ENCODE results near the gene THRA.
"Not testable (repeated sequence)": the region's sequence is repeated elsewhere in the genome, so short reads cannot be mapped to it uniquely, and the experiment has no call there.

Gene THRA

DNA sequence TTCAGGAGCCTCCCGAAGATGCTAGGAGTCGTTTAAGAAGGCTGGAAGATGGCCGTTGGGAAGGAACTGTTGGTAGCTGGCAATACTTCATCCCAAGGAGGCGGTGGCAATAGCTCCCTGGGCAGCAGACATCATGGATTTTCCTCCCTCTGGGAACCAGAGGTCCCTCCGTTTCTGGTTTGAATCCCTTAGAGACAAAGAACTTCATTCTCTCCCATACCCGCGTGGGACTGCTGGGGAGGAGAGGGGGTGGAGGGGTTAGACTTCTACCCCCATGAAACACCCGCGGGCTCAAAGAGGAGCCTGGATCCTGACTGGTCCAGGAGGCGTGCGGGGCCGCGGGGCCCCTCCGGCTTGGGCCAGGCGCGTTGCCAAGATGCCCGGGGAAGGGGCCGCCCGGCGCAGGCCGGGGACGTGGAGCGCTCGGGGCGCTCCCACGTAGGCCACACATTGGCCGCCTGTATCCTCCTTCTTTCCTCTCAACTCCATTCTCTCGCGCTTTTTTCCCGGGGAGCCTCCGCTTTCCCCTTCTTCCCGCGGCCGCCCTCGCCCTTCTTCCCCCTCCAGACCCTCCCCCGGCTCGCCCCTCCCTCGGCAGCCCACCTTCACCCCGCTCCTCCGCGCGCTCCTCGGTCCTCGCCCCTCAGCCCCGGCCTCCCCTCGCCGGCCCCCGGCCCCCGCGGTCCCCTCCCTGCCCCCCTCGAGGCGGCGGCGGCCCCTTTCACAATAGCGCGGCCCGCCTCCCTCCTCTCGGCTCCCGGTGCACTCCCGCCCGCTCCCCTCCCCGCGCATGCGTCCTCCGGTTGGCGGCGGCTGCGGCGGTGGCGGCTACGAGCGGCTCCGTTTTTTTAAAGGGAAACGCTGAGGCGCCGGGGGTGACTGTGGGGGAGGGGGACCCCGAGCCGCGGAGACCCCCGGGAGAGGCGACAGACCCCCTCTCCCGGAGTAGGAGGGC lies 58.7 kb downstream of the THRA start, which contains the start of gene MSL1:
Gene MSL1 (plus strand): TSS at position 791 of the 955 bp plus-strand sequence. CDS start 642 bp downstream, outside the sequence.
- Mint-ChIP-seq H3K36me3 (peaks cover 7% of the 10 kb centered on the region), H3K4me1 (peaks cover 47% of the 10 kb centered on the region), H3K27me3 (no peaks in the 10 kb centered on the region), H3K4me3 (peak within 1 kb of the TSS; percentile 94), H3K27ac (peak within 1 kb of the TSS; percentile 75), H3K9me3 (no peaks in the 10 kb centered on the region)
- peak; percentile 83 for ATAC-seq

DNA sequence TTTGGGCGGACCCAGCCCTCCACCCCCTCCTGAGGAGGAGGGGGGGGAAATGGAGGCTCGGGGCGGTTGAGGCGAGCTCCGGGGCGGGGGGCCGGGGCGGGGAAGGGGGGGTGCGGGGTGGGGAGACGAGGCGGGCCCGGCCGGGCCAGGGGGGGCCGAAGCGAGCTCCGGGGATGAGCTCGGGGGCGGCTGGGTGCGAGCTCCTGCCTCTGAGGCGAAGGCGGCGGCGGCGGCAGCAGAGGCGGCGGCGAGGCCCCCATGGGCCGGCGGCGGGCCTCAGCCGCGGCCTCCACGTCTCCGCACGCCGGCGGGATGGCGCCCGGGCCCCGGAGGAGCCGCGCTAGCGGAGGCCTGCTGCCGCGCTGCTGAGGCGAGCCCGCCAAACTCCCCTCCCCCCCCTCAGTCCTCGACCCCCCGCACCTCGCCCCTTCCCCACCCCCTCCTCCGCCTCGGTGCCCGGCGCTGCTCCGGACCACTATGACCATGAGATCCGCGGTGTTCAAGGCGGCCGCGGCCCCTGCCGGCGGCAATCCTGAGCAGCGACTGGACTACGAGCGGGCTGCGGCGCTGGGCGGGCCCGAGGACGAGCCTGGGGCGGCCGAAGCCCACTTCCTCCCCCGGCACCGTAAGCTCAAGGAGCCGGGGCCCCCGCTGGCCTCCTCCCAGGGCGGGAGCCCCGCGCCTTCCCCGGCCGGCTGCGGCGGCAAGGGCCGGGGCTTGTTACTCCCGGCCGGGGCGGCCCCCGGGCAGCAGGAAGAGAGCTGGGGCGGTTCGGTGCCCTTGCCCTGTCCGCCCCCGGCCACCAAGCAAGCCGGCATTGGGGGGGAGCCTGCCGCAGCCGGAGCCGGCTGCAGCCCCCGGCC lies 59.6 kb downstream of the THRA start:
- Mint-ChIP-seq H3K4me1 (peaks cover 47% of the 10 kb centered on the region), H3K36me3 (peaks cover 13% of the 10 kb centered on the region), H3K27ac (peak overlapping the region; percentile 75), H3K27me3 (no peaks in the 10 kb centered on the region), H3K9me3 (no peaks in the 10 kb centered on the region), H3K4me3 (peak overlapping the region; percentile 94)
- peak; percentile 72 for ATAC-seq

DNA sequence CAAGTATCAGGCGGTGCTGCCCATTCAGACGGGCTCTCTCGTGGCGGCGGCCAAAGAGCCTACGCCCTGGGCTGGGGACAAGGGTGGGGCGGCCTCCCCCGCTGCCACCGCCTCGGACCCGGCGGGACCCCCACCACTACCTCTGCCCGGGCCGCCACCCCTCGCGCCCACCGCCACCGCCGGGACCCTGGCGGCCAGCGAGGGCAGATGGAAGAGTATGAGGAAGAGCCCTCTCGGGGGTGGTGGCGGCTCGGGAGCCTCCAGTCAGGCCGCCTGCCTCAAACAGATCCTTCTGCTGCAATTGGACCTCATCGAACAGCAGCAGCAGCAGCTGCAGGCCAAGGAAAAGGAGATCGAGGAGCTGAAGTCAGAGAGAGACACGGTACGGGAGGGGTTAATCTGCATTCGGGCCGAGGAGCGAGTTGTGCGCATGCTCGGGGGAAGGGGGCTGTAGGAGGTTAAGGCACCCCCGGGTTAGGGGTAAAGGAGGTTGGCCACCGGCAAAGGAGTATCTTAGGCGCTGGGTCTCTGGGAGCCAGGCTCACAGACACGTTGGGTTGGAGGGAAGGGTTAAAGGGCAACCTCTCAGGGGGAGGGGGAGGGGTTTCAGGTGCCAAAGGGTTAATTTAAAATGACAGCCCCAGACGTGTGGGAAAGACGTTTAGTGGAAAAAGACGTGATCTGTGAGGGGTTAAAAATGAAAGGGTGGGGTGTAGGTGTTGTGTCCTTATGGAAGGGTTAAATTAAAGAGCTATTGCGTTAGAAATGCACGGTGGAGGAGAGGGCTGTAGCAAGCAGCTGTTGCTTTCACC lies 60.4 kb downstream of the THRA start:
- Mint-ChIP-seq H3K4me3 (peak overlapping the region; percentile 94), H3K9me3 (no peaks in the 10 kb centered on the region), H3K4me1 (peaks cover 44% of the 10 kb centered on the region), H3K27me3 (no peaks in the 10 kb centered on the region), H3K27ac (peak overlapping the region; percentile 75), H3K36me3 (peaks cover 19% of the 10 kb centered on the region)
- peak; percentile 37 for ATAC-seq

DNA sequence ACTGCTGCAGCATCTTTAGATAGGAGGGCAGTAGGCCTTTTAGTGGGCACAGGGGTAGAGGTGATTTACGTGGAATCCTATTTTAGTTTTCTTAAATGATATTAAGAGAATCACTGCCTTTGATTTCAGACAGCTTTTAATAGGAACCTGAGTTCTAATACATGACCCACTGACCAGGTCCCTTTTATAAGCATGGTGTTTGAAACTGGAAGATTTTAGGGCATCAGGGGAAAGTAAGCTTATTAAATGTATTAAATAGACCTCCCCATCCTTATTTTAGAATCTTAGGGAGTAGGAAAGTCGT lies 61.0 kb downstream of the THRA start:
- H3K36me3 Mint-ChIP-seq, result peaks cover 20% of the 10 kb centered on the region
- H3K4me1 Mint-ChIP-seq, result peaks cover 41% of the 10 kb centered on the region
- no peak for ATAC-seq
- no peaks in the 10 kb centered on the region for H3K9me3 Mint-ChIP-seq
- H3K27me3 Mint-ChIP-seq, result no peaks in the 10 kb centered on the region
- H3K4me3 Mint-ChIP-seq, result peak overlapping the region; percentile 94
- H3K27ac Mint-ChIP-seq, result peak overlapping the region; percentile 75

DNA sequence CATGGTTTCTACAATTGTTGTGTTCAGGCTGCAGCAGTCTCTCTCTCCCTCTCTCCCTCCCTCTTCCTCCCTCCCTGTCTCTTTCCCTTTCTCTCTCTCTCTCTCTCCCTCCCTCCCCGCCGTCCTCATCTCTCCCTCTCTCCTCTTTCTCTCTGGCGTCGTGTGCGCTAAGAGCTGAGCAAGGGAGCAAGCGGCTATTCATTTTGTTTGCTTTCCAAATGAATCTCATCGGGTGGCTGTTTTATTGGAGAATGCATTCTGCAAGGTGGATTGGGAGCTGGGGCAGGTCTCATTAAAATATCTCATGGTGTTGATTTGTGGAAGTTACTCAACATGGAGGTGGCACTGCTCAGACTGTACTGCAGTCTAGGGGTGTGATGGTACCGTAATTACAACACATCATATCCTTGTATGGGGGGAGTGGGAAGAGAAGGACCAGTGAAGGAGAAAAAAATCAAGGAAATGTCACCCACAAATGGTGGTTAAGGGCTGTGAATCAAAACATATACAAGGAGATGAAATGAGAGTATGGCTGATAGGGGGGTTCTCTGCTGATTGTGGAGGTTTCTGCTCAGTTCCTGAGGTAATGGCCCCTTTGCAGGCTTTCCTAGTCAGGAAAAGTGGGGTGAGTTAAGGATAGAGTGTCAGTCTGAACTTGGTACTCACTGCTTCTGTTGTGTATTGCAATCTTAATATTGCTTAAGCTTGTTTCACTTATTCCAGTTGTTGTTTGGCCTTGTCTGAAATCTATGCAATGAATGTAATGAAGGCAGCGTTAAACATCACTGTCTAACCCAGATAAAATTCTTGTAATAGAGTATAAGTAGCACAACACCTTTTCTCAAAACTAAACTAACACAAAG lies 61.7 kb downstream of the THRA start:
- Mint-ChIP-seq H3K9me3 (no peaks in the 10 kb centered on the region), H3K4me1 (peaks cover 41% of the 10 kb centered on the region), H3K4me3 (peak overlapping the region; percentile 94), H3K36me3 (peaks cover 25% of the 10 kb centered on the region), H3K27me3 (no peaks in the 10 kb centered on the region), H3K27ac (peak overlapping the region; percentile 75)
- ATAC-seq, result no peak

DNA sequence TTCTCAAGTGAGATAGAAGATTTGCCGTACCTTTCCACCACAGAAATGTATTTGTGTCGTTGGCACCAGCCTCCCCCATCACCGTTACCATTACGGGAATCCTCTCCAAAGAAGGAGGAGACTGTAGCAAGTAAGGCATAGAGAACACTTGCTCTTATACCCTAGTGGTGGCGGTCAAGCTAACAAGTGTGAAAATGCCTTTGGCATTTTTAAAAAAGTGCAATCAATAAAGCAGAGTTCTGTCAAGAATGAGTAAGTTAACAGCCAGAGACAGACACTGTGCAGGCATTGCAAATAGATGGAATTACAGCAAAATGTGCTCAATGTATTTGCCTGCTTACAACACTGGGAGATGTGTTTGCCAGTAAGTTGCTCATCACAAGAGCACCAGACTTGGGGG lies 66.7 kb downstream of the THRA start:
- Mint-ChIP-seq H3K27ac (no peak overlapping the region), H3K9me3 (no peaks in the 10 kb centered on the region), H3K4me1 (peaks cover 15% of the 10 kb centered on the region), H3K36me3 (peaks cover 62% of the 10 kb centered on the region), H3K27me3 (no peaks in the 10 kb centered on the region), H3K4me3 (no peak overlapping the region)
- no peak for ATAC-seq

DNA sequence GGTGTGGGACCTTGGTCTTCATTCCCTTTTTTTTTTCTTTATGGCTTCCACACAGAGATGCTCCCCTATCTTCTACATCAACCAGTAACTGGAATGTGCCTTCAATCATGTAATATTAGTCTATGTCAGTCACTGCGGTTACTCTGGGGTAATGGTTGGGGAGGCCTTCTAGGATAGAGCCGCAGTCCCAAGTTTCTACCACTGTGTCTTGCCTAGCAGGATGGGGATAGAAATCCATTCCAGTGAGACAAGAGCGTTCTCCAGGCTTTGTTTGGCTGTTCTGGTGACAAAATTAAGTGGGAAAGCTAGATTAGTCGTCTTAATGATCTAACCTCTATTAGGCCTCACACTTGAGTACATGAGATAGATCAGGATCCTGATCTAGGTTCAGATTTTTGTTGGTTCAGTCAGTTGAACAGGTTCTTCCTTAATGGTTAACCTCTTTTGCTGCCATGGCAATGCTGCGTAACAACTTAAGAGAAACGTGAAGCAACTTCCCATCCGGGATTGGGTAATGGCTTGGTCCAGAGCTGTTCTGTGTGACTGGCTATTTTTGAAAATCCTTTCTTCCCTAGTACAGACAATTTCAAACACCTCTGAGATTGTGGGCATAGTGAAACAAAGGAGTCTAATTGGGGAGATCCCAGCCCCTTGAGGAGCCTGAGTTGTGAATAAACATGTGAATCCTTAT lies 67.7 kb downstream of the THRA start:
- H3K36me3 Mint-ChIP-seq, result peaks cover 71% of the 10 kb centered on the region
- no peak overlapping the region for H3K27ac Mint-ChIP-seq
- no peak for ATAC-seq
- H3K4me3 Mint-ChIP-seq, result no peak overlapping the region
- H3K27me3 Mint-ChIP-seq, result no peaks in the 10 kb centered on the region
- H3K9me3 Mint-ChIP-seq, result no peaks in the 10 kb centered on the region
- H3K4me1 Mint-ChIP-seq, result peaks cover 12% of the 10 kb centered on the region

DNA sequence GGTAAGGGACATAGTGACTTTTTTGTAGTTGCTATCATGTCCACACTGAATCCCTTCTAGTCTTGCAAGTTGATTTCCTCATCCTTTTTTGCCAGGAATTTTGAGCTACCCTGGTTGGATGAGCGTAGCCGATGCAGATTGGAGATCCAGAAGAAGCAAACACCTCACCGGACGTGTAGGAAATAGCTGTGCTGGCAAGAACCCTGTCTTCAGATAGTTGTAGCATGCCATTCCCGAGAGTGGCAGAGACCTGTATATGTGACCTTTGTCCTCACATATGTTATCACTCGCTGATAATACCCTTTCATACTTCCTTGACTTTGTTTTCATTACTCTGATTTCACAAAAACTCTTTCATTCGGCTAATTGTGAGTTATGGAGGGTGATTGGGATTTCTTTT lies 71.4 kb downstream of the THRA start:
- peak overlapping the region; percentile 53 for H3K27ac Mint-ChIP-seq
- H3K4me3 Mint-ChIP-seq, result no peak overlapping the region
- H3K27me3 Mint-ChIP-seq, result no peaks in the 10 kb centered on the region
- H3K36me3 Mint-ChIP-seq, result peaks cover 65% of the 10 kb centered on the region
- peaks cover 17% of the 10 kb centered on the region for H3K4me1 Mint-ChIP-seq
- H3K9me3 Mint-ChIP-seq, result no peaks in the 10 kb centered on the region
- ATAC-seq, result no peak

DNA sequence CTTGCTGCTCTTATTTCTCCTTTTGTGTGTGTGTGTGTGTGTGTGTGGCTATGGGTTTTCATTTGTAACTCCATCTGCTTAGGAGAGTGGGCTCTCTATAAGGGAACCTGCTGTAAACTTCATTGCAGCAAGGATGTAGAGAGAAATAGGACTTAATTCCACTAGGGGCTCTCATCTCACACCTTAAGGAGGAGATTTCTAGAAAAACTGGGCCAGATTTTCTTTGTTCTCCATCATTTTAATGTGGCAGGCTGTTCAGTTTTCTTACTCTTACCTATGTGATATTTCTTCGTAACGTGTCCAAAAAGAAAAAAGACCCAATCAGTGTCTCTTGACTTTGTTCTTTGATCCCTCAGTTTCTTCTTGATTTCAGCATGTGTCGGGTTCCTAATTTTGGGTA lies 73.1 kb downstream of the THRA start:
- Mint-ChIP-seq H3K4me3 (no peak overlapping the region), H3K27me3 (no peaks in the 10 kb centered on the region), H3K36me3 (peaks cover 59% of the 10 kb centered on the region), H3K27ac (peak overlapping the region; percentile 53), H3K4me1 (peaks cover 25% of the 10 kb centered on the region), H3K9me3 (no peaks in the 10 kb centered on the region)
- ATAC-seq, result no peak

DNA sequence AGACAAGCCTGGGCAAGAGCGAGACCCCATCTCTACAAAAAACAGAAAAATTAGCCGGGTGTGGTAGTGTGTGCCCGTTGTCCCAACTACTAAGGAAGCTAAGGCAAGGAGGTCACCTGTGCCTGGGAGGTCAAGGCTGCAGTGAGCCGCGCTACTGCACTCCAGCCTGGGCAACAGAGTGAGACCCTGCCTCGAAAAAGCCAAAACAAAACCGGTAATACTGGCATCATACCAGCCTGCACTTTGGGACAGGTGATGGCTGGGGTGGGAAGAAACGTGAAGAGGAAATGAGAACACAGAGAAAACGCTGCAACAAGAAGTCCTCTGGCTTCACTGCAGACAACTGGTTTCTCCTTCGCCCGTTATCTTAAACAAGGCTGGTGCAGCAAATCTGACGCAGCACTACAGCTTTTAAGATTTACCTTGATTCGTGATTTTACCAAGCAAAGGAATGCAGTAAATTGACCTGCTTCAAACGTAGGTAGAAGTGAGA lies 76.8 kb downstream of the THRA start:
- Mint-ChIP-seq H3K27me3 (no peaks in the 10 kb centered on the region), H3K36me3 (peaks cover 32% of the 10 kb centered on the region), H3K4me3 (peak overlapping the region; percentile 91), H3K4me1 (peaks cover 40% of the 10 kb centered on the region), H3K27ac (peak overlapping the region; percentile 93), H3K9me3 (no peaks in the 10 kb centered on the region)
- peak; percentile 40 for ATAC-seq

DNA sequence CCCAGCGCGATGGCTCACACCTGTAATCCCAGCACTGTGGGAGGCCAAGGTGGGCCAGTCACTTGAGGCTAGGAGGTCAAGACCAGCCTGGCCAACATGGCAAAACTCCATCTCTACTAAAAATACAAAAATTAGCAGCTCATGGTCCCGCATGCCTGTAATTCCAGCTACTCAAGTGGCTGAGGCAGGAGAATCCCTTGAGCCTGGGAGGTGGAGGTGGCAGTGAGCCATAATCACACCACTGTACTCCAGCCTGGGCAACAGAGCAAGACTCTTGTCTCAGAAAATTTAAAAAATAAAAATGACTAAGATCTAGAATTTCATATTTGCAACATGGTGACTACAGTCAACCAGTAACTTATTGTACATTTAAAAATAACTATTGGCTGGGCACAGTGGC lies 80.4 kb downstream of the THRA start:
- not testable (repeated sequence) for ATAC-seq, H3K4me3 Mint-ChIP-seq, H3K27ac Mint-ChIP-seq, H3K9me3 Mint-ChIP-seq, H3K27me3 Mint-ChIP-seq
- peaks cover 37% of the 10 kb centered on the region for H3K36me3 Mint-ChIP-seq
- H3K4me1 Mint-ChIP-seq, result peaks cover 45% of the 10 kb centered on the region

Measured in stimulated activated memory B cell treated with anti-CD40 and anti-IgM and Interleukin-4, amounts not matched to agents 10 μg/mL and 1 μg/mL and 100 μg/mL, for 72 hours (primary cell).